ENCODE data around the gene DGAT2.
"Not testable (repeated sequence)": the region's sequence is repeated elsewhere in the genome, so short reads cannot be mapped to it uniquely, and the experiment has no call there.

DGAT2 gene, protein sequence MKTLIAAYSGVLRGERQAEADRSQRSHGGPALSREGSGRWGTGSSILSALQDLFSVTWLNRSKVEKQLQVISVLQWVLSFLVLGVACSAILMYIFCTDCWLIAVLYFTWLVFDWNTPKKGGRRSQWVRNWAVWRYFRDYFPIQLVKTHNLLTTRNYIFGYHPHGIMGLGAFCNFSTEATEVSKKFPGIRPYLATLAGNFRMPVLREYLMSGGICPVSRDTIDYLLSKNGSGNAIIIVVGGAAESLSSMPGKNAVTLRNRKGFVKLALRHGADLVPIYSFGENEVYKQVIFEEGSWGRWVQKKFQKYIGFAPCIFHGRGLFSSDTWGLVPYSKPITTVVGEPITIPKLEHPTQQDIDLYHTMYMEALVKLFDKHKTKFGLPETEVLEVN

DNA sequence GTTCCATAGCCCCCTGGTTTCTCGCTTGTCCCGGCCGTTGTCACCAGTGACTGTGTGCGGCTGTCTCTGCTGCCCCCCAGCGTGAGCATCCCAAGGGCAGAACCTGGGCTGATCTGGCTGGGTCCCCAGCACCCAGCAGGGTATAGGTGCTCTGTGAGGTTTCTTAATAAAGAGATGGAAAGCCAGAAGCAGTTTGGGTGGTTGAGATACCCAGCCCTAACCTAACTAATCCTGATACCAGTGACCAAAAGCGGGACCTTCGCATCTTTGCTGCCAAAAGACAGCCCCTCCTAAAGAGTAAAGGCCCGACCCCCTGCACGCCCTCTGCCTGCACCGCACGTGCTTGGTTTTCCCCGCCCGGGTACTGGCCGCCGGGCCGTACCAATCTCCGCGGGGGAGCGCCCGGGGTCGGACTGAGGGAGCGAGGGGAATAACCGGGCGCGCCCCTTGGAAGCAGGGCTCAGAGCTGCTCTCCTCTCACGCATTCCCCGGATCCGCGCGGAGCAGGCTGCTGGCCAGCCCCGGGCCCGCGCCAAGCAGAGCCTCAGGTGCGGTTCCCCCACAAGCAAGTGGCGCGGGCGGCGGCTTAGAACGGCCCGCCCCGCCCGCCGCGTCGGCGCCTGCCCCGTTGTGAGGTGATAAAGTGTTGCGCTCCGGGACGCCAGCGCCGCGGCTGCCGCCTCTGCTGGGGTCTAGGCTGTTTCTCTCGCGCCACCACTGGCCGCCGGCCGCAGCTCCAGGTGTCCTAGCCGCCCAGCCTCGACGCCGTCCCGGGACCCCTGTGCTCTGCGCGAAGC is at the start of gene DGAT2:
DGAT2 (plus strand) TSS at position 667 of the 797 bp plus-strand sequence. CDS start 214 bp downstream, outside the sequence.
- peak; percentile 23 for DNase-seq

DNA sequence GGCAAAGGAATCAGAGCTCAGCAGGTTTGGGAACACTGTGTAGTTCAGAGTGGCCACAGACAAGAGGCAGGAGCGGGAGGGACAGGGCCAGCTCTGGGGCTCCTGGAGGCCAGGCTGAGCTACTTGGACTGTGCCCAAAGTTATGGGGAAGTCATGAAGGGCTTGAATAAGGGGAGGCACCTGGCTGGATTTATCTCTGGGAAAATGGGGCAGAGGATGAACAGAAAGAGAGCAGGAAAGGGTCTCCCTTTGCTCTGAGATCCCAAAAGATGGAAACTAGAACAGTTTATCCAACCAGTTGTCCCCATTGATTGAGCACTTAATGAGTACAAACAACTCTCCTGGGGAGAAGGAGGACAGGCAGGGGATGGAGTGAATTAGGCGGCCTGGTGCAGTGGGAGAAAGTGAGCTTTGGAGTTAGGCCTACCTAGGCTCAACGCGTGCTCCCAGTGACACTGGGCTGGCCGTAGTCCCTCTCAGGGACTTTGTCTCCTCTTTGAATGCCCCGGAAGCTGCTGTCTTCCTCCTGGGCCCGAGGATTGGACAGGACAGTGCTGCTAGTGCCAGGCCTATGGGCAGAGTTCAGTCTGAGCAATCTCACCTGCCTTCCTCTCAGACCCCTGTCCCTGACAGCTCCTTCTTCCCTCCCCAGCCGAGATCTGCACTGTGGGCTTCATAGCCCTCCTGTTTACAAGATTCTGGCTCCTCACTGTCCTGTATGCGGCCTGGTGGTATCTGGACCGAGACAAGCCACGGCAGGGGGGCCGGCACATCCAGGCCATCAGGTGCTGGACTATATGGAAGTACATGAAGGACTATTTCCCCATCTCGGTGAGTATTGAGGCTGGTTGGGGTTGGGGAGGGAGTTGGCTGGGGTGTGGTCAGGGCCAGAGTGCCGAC is 49.0 kb upstream of the DGAT2 start:
- DNase-seq = no peak

DNA sequence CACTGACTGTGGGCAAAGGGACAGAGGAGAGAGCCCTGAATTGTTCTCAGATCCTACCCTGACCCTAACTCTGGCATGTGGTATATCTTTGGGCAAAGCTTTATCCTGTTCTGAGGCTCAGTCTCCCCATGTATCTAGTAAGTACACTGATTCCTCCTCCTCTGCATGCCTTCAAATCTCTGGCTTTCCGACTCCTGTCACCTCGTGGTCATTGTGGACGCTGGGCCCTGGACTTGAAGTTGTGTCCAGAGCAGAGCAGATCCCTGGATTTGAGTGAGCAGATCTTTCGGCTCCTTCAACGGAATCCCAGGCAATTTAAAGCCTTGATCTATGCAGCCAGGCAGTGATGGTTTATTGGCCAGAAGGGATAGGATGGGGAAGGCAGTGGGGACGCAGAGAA is 47.9 kb upstream of the DGAT2 start:
- no peak for DNase-seq

DNA sequence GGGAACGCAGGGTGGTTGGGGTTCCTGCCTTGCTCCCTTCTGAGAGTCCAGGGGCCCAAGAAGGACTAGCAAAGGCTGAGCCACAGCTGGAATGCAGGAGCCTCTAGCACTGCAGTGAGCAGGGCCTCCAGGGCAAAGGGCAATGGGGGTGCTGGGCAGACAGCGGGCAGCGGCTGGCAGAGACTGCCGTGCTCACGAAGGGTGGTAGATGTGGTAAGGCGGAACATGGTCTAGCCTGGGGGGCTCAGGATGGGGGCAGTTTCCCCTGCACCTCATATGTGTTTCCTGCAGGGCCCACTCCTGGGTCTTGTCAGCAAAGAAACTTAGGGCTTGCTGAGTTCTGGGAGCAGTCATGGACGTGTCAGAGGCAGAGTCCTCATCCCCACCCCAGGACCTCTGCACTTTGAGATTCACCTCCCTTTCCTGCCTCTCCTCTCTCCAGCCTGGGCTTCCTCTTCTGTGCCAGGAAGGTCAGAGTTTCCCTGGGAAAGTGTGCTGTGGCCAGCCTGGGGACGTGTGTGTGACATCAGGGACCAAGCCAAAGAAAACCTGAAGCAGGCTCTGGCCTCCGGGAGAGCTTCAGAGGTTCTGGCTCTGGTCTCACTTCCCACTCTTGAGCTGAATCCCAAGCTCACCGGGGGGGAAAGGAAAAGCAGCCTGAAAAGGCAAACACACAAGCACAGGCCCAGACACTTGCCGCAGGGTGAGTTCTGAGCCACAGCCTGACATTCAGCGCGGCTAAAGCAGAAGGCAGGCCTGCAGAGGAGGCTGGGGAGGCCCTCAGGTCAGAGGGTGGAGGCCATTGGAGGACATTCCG is 46.5 kb upstream of the DGAT2 start:
- no peak for DNase-seq

- DNase-seq = no peak
Measured at GRCh38 chr11:75722669-75723042, 45.9 kb upstream of the DGAT2 start.

DNA sequence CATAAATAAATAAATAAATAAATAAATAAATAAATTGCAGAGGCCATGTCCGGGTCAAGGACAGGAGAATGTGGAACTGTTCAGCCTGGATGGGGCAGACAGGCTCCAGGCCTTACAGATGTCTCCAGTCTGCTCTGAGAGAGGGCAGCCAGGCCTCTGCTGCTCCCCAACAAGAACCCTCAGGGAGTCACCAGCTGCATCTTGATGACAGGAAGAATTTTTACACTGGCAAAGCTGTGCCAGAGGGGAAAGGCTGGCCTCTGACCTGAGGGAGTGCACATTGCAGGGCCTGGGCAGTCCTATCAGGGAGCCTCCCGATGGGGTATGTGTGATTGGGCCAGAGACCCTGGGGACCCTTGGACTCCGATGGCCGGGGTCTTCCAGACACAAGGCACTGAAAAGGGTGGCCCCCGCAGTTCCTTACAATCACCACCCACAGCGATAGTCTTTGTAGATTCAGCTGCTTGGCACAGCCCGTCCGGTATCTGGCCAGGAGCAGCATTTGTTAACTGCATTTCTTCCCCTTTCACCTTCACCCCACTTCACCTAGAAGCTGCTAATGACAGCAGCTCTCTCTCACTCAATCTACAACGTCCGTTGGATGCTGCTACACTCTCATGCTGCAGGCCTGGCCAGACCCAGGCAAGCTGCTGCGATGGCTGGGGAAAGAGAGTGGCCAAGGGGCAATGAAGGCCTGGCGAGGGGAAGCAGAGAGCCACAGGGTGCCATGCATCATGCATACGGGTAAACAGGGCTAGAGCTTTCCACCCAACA is 42.8 kb upstream of the DGAT2 start:
- DNase-seq = no peak

DNA sequence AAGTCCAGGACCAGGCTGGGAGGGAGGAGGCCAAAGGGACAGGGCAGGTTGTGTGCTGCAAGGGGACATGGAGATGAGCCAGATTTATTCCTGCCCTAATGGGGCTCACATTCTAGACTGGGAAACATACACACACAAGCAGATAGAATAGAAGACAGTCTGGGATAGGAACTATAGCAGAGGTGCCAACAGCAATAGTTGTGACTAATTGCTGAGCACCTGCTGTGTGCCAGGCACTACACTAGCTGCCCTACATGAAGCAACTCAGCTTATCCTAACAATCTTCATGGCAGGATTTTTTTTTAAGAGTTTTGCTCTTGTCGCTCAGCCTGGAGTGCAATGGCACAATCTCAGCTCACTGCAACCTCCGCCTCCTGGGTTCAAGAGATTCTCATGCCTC is 39.6 kb upstream of the DGAT2 start:
- no peak for DNase-seq

DNA sequence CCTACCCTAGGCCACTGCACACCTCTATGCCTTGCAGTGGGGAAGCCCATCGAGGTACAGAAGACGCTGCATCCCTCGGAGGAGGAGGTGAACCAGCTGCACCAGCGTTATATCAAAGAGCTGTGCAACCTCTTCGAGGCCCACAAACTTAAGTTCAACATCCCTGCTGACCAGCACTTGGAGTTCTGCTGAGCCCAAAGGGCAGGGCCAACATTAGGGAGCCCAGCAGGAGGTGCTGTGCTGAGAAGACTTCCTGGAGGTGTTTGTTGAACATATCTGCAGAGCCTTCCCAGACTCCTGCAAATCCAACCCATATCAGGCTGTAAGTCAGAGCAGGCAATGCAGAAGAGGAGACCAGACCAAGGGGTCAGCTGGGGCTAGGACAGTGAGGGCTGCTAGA is 37.5 kb upstream of the DGAT2 start:
- no peak for DNase-seq

- DNase-seq = no peak
Measured at GRCh38 chr11:75733071-75733430, 35.5 kb upstream of the DGAT2 start.

DNA sequence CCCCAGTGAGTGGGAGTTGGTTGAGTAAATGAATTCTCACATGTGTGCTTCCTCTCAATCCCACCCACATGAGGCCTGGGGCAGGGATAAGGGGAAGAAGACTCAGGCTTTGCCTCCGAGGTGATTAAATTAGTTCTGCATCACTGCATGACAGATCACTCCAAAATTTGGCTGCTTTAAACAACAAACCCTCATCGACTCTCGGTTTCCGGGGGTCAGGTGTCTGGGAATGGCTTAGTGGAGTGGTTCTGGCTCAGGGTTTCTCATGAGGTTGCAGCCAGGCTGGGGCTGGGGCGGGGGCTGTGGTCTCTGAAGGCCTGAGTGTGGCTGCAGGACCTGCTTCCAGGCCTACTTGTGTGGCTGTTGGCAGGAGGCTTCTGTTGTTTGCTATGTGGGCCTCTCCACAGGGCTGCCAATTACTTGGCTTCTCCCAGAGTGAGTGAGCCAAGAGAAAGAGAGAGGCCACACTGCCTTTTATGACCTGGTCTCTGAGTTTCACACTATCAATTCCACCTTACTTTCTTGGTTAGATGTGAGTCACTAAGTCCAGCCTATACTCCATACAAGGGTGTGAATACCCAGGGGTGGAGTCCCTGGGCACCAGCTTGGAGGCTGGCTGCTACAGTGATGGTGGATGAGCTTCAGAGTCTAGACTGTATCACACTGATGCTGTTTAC is 35.0 kb upstream of the DGAT2 start:
- no peak for DNase-seq

GRCh38 chr11:75734491-75735180 is 33.9 kb upstream of the DGAT2 start:
- peak; percentile 27 for DNase-seq

DNA sequence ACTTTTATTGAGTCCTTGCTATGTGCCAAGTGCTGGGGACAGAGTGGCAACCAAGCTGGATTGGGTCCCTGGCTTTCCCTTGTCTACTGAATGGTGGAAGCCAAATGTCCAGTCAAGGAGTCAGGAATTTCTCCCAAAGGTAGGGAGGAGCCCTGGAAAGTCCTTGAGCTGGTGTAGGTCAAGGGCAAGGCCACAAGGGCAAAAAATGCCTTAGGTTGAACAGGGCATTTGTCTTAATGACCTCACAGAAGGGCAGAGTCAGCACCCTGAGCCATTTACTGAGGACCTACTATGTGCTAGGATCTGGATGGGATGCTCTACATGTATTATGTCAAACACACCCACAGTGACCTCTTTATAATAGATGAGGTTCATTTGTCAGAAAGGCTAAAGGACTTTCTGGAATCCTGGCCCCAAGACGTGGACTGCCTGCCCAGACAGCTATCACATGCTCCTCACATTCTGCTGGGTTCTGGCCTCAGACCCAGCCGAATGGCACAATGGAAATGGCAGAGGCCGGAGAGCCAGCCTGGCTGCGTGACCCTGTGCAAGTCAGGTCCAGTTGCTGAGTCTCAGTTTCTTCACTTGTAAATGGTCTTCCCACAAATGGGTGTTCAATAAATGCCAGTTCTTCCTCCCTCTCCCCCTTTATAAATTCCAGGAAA is 33.3 kb upstream of the DGAT2 start:
- no peak for DNase-seq

- DNase-seq = no peak
Measured at GRCh38 chr11:75737314-75737713, 31.3 kb upstream of the DGAT2 start.

DNA sequence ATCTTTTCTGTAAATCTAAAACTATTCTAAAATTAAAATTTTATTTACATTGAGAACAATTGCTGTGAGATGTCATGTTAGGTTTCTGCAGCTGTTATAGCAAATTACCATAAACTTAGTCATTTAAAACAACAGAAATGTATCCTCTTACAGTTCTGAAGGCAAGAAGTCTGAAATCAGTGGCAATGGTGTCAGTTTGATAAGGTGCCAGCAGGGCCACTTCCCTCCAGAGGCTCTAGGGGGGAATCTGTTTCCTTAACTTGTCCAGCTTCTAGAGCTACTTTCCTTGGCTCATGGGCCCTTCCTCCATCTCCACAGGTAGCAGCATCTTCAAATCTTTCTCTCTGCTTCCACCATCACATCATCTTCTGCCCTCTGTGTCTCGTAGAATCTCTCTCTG is 27.9 kb upstream of the DGAT2 start:
- no peak for DNase-seq

- not testable (repeated sequence) for DNase-seq
Measured at GRCh38 chr11:75743159-75743558, 25.4 kb upstream of the DGAT2 start.

GRCh38 chr11:75743711-75744563 is 24.6 kb upstream of the DGAT2 start:
- DNase-seq = no peak

DNA sequence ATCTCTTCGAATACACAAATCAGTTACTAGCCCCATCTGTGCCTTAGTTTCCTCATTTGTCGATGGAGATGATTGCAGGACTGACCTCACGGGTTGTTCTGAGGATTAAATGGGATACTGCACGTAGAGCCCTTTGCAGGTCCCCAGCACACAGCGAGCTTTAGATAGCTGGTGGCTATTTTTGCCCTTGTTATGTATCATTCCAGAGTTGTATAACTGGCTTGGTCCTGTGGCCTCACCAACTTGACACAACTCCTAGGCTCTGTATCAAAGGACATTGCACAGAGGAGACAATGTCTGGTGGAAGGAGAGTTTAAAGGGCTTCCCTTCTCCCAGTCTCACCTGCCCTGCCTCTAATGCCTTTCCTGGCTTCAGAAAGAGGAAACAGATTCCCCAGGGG is 22.8 kb upstream of the DGAT2 start:
- DNase-seq = no peak

DNA sequence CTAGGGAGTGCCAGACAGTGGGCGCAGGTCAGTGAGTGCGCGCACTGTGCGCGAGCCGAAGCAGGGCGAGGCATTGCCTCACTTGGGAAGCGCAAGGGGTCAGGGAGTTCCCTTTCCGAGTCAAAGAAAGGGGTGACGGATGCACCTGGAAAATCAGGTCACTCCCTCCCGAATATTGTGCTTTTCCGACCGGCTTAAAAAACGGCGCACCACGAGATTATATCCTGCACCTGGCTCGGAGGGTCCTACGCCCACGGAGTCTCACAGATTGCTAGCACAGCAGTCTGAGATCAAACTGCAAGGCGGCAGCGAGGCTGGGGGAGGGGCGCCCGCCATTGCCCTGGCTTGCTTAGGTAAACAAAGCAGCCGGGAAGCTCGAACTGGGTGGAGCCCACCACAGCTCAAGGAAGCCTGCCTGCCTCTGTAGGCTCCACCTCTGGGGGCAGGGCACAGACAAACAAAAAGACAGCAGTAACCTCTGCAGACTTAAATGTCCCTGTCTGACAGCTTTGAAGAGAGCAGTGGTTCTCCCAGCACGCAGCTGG is 19.8 kb upstream of the DGAT2 start:
- not testable (repeated sequence) for DNase-seq

Data from DMS 273 treated with DMSO at 0.1 percent for 48 hours (cell line).